Endothelial cell of umbilical vein (primary cell): ENCODE data around the gene DIO1. TPM values are rescaled to one million over a fixed set of nuclear protein-coding genes. Genes with fewer than 3 reads are reported as not detected.

Experiments
- BruUV-seq: library from RNA; stranded (reverse); fragments of 400-500 nt; replicated peaks from 2 replicates; lab custom pipeline; 2021; lab: Mats Ljungman, UMichigan
- CTCF ChIA-PET: fragments of 300-600, 350-600 bp; sonication (Branson Sonifier 250); formaldehyde crosslinking; loops from one replicate; lab custom pipeline; 2021; ENCODE audit warnings: antibody characterized with exemption, inconsistent platforms; lab: Charles Lee
- POLR2A ChIA-PET: fragments of 300-600, 350-600 bp; sonication (Branson Sonifier 250); formaldehyde crosslinking; loops from one replicate; lab custom pipeline; 2021; ENCODE audit warnings: antibody characterized with exemption, inconsistent platforms; lab: Charles Lee
- DNase-seq: peaks from one replicate; pipeline ENCODE4 v3.0.0-alpha.2; 2011; ENCODE audit warnings: low read depth, low spot score
- FAIRE-seq: peaks from 2 replicates; lab custom pipeline; 2011; peaks lifted over from hg19 to GRCh38; lab: Jason Lieb, UNC
- H2AFZ ChIP-seq: 2 replicates; pipeline ENCODE4 v1.6.0; 2012; ENCODE audit warnings: low read depth, low read length, control low read depth, inconsistent platforms
- H3K27ac ChIP-seq: 2 replicates; pipeline ENCODE4 v1.5.1; 2011; ENCODE audit warnings: low read depth, mild to moderate bottlenecking, control low read depth, low read length, moderate library complexity; ENCODE audit not compliant: insufficient read depth
- H3K27me3 ChIP-seq, 2 experiments: 2 replicates each; pipeline versions ENCODE4 v1.6.0 to v1.6.1; 2011; ENCODE audit warnings: low read length in 2 of 2, mixed read lengths in 1 of 2; ENCODE audit not compliant: control insufficient read depth in 2 of 2, insufficient read depth in 2 of 2
- H3K36me3 ChIP-seq, 2 experiments: 2 replicates in 1 of 2; 3 replicates in 1 of 2; pipeline ENCODE4 v1.5.1; 2011; ENCODE audit warnings: low read length in 2 of 2, mild to moderate bottlenecking in 1 of 2, moderate library complexity in 1 of 2; ENCODE audit not compliant: control insufficient read depth in 2 of 2, insufficient read depth in 2 of 2; ENCODE audit errors: extremely low read depth in 1 of 2
- H3K4me1 ChIP-seq: 3 replicates; pipeline ENCODE4 v1.5.1; 2011; ENCODE audit warnings: mild to moderate bottlenecking, low read length; ENCODE audit not compliant: control insufficient read depth, insufficient read depth; ENCODE audit errors: extremely low read depth
- H3K4me2 ChIP-seq: 2 replicates; pipeline ENCODE4 v1.6.1; 2011; ENCODE audit warnings: low read length, control low read depth, mixed read lengths; ENCODE audit not compliant: insufficient read depth
- H3K4me3 ChIP-seq, 3 experiments: fragments of 200-600 bp in 1 of 3; sonication (generic), shearing (Covaris generic) in 1 of 3; replicated peaks in 1 of 3; 2 replicates each; pipeline ENCODE4 v1.5.1; 2011 to 2016; ENCODE audit warnings: control low read depth in 3 of 3, low read length in 3 of 3, mild to moderate bottlenecking in 2 of 3, inconsistent platforms in 1 of 3, low read depth in 1 of 3, moderate library complexity in 1 of 3; ENCODE audit not compliant: insufficient read depth in 1 of 3
- H3K79me2 ChIP-seq: 2 replicates; pipeline ENCODE4 v1.6.0; 2012; ENCODE audit warnings: low read length, inconsistent platforms; ENCODE audit not compliant: control insufficient read depth, insufficient read depth
- H3K9ac ChIP-seq: replicated peaks from 2 replicates; pipeline ENCODE3; 2011; ENCODE audit warnings: low read length, control low read depth; ENCODE audit not compliant: insufficient read depth; ENCODE audit errors: extremely low read depth
- H3K9me1 ChIP-seq: replicated peaks from 3 replicates; pipeline ENCODE4 v1.6.0; 2011; ENCODE audit warnings: mild to moderate bottlenecking, low read length; ENCODE audit not compliant: control insufficient read depth, insufficient read depth; ENCODE audit errors: extremely low read depth
- H3K9me3 ChIP-seq: replicated peaks from 2 replicates; pipeline ENCODE4 v1.5.1; 2012; ENCODE audit warnings: low read length, inconsistent platforms; ENCODE audit not compliant: control insufficient read depth, insufficient read depth
- H4K20me1 ChIP-seq: replicated peaks from 2 replicates; pipeline ENCODE3; 2011; ENCODE audit warnings: mild to moderate bottlenecking, low read length; ENCODE audit not compliant: control insufficient read depth, insufficient read depth; ENCODE audit errors: extremely low read depth
- CTCF ChIP-seq, 2 donors: IDR thresholded peaks; 1 replicate in 1 of 2; 2 replicates in 1 of 2; pipeline ENCODE4 v1.5.1; 2011; ENCODE audit warnings: low read length in 2 of 2, mild to moderate bottlenecking in 2 of 2, moderate library complexity in 2 of 2, control low read depth in 1 of 2, inconsistent platforms in 1 of 2, low read depth in 1 of 2; ENCODE audit not compliant: insufficient read depth in 1 of 2; ENCODE audit errors: extremely low read depth in 1 of 2
- EZH2 ChIP-seq: IDR thresholded peaks from 2 replicates; pipeline ENCODE4 v1.6.1; 2012; ENCODE audit warnings: borderline replicate concordance, low read depth, mild to moderate bottlenecking, moderate library complexity, low read length, inconsistent platforms; ENCODE audit not compliant: severe bottlenecking
- FOS ChIP-seq: IDR thresholded peaks from 2 replicates; pipeline ENCODE4 v1.6.1; 2011; ENCODE audit warnings: mild to moderate bottlenecking, low read length, moderate library complexity, borderline replicate concordance; ENCODE audit not compliant: insufficient read depth
- GATA2 ChIP-seq: IDR thresholded peaks from 2 replicates; pipeline ENCODE4 v1.7.0; 2011; ENCODE audit warnings: low read depth, mild to moderate bottlenecking, moderate library complexity, mixed read lengths, low read length; ENCODE audit not compliant: insufficient read length, insufficient read depth
- MAX ChIP-seq: IDR thresholded peaks from 2 replicates; pipeline ENCODE4 v1.6.1; 2011; ENCODE audit not compliant: insufficient read depth, insufficient read length
- MYC ChIP-seq: IDR thresholded peaks from one replicate; pipeline ENCODE4 v1.6.1; 2011; ENCODE audit warnings: mild to moderate bottlenecking, low read depth, low read length
- POLR2A ChIP-seq: IDR thresholded peaks from 2 replicates; pipeline ENCODE4 v1.6.1; 2012; ENCODE audit warnings: low read depth, mild to moderate bottlenecking, control low read depth, low read length
- POLR2AphosphoS5 ChIP-seq: IDR thresholded peaks from 2 replicates; pipeline ENCODE4 v1.6.1; 2012; ENCODE audit warnings: low read depth, mild to moderate bottlenecking, control low read depth, low read length, moderate library complexity; ENCODE audit not compliant: insufficient read depth
- dilution Hi-C: fragments of 300-500 bp; cut with MboI; formaldehyde crosslinking; loops from one replicate; pipeline ENCODE4 v1.15.0; 2019; ENCODE audit warnings: low sequenced_read_pairs; ENCODE audit not compliant: extremely low pct_ligation_motif_present
- intact Hi-C: fragments of 100-400 bp; cut with micrococcal nuclease; formaldehyde crosslinking; loops from one replicate; pipeline ENCODE4 v1.10.0; 2022
- polyA plus RNA-seq, 4 experiments: library from polyadenylated mRNA; depleted of rRNA in 3 of 4; stranded (reverse) in 3 of 4; unstranded in 1 of 4; fragments of >200 nt; gene quantifications; 2 replicates each; pipeline versions ENCODE4 v1.2.1 to v1.2.3, GENCODE V29; 2011 to 2012; ENCODE audit warnings: missing spikeins in 1 of 4
- total RNA-seq: library from RNA; stranded (reverse); gene quantifications from 2 replicates; pipeline ENCODE4 v1.2.3, GENCODE V29; 2021

DIO1 gene
- total and polyA plus RNA-seq, 2 donors (not counting 3 experiments of a cell fraction or from before 2014, with no cell fraction given): not detected

- Histone ChIP-seq H3K4me3 (no peak overlapping the region), H3K79me2 (peaks cover 24% of the 10 kb centered on the region), H3K9me3 (no peaks in the 10 kb centered on the region), H3K4me1 (peaks cover 20% of the 10 kb centered on the region), H3K36me3 (no peaks in the 10 kb centered on the region), H3K9ac (no peak overlapping the region), H3K4me2 (no peak overlapping the region), H2AFZ (no peak overlapping the region), H3K27me3 (no peaks in the 10 kb centered on the region), H3K9me1 (no peaks in the 10 kb centered on the region), H3K27ac (no peak overlapping the region), H4K20me1 (no peaks in the 10 kb centered on the region)
- BruUV-seq: no TSS peak
- ChIA-PET POLR2A (no interaction called here), CTCF (interaction anchor here (1.0 kb wide), 1 partner anchor 64 kb away, joined by 3 read pairs; no protein-coding TSS in a partner anchor)
- TF ChIP-seq MYC (no peak), POLR2AphosphoS5 (no peak), FOS (no peak), CTCF (IDR thresholded peaks at IDR 0.05; ENCODE audit: extremely low read depth in 1 of 2, insufficient read depth in 1 of 2, low read depth in 1 of 2, low read length in 2 of 2) (no peak), POLR2A (no peak), MAX (no peak), EZH2 (no peak), GATA2 (no peak)
- intact Hi-C loops: no loop called here
- dilution Hi-C loops: no loop called here
- FAIRE-seq (no peak), DNase-seq (no peak)
These were observed 49.1 kb downstream of the DIO1 start for GRCh38 chr1:53943090-53943489.
